Bone marrow (tissue), 2 donors: ENCODE results near the gene PRC1.
"Not testable (repeated sequence)": the region's sequence is repeated elsewhere in the genome, so short reads cannot be mapped to it uniquely, and the experiment has no call there.

Source experiments
- DNase-seq, 2 donors: peaks; one replicate each; lab custom pipeline; 2025; lab: John Stamatoyannopoulos, UW

The PRC1 gene, protein sequence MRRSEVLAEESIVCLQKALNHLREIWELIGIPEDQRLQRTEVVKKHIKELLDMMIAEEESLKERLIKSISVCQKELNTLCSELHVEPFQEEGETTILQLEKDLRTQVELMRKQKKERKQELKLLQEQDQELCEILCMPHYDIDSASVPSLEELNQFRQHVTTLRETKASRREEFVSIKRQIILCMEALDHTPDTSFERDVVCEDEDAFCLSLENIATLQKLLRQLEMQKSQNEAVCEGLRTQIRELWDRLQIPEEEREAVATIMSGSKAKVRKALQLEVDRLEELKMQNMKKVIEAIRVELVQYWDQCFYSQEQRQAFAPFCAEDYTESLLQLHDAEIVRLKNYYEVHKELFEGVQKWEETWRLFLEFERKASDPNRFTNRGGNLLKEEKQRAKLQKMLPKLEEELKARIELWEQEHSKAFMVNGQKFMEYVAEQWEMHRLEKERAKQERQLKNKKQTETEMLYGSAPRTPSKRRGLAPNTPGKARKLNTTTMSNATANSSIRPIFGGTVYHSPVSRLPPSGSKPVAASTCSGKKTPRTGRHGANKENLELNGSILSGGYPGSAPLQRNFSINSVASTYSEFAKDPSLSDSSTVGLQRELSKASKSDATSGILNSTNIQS

GRCh38 chr15:90994417-90995311, at the start of gene PRC1:
TSS of gene PRC1 (minus strand) at chr15:90994535. CDS start at chr15:90994417, 118 bp downstream.
- peak; percentile 90 to 93 for DNase-seq

- no peak for DNase-seq
Observed at GRCh38 chr15:91043202-91043874, 49.0 kb upstream of the PRC1 start.

DNA sequence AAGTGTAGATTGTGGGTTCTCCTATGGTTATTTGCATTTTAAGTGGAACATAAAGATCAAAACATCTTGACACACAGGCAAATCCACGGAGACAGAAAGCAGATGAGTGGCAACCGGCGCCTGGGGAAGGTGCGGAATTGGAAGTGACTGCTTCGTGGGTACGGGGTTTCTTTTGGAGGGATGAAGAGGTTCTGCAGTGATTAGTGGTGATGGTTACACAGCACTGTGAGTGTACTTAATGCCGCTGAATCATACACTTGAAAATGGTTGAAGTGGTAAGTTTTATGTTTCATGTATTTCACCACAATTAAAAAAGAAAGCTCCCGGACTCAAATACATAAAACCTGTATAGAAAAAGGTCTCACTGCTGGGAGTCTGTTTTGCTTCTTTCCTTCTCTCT, 46.5 kb upstream of the PRC1 start:
- DNase-seq = no peak

DNA sequence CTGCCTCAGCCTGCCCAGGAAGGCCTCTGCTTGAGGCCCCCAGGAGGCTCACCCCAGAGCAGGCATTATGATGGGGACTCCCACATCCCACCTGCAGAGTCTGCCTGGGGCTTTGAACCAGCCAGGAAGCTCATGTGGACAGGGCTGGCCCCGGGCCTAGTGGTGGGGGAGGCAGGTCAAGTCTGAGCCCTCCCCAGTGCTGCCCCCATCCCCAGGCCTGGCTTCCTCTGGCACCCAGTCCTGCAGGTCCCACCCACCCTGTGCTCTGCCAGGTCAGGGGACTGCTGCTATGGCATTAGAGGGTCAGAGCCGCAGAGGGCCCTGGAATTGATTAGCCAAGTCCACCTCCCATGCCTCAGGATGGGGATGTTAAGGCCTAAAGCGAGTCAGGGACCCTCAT, 45.7 kb upstream of the PRC1 start:
- no peak for DNase-seq

- DNase-seq = no peak
Observed at GRCh38 chr15:91032919-91033803, 38.8 kb upstream of the PRC1 start.

DNA sequence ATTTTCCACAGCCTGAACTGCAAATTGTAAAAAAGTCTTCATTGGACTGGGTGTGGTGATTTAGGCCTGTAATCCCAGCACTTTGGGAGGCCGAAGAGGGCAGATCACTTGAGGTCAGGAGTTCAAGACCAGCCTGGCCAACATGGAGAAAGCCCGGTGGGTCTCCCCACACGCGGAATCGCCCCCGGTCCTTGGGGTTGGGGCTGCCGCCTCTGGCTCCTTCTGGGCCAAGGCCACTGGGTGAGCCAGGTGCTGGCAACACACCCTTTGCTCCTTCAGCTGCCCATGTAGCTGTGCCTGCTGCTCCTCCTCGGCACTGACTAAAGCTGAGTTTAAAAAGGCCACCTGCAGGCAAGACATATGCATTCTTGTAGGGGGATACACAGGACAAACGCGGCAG, 37.5 kb upstream of the PRC1 start:
- DNase-seq = no peak

- no peak for DNase-seq
Observed at GRCh38 chr15:91027677-91028076, 33.3 kb upstream of the PRC1 start.

- DNase-seq = no peak
Observed at GRCh38 chr15:91023720-91024119, 29.4 kb upstream of the PRC1 start.

DNA sequence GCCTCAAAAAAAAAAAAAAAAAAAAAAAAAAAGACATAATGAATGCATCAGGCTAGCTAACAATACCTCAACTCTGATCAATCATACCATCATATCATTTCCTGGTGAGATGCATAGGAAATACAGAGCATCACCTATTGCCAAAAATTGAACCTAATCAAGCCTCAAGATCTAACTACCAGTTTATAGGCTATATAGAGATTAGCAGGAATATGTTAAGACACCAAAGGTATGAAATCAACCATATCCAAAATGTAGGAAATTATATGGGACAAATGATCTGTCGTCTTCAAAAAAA, 28.4 kb upstream of the PRC1 start:
- DNase-seq = no peak

DNA sequence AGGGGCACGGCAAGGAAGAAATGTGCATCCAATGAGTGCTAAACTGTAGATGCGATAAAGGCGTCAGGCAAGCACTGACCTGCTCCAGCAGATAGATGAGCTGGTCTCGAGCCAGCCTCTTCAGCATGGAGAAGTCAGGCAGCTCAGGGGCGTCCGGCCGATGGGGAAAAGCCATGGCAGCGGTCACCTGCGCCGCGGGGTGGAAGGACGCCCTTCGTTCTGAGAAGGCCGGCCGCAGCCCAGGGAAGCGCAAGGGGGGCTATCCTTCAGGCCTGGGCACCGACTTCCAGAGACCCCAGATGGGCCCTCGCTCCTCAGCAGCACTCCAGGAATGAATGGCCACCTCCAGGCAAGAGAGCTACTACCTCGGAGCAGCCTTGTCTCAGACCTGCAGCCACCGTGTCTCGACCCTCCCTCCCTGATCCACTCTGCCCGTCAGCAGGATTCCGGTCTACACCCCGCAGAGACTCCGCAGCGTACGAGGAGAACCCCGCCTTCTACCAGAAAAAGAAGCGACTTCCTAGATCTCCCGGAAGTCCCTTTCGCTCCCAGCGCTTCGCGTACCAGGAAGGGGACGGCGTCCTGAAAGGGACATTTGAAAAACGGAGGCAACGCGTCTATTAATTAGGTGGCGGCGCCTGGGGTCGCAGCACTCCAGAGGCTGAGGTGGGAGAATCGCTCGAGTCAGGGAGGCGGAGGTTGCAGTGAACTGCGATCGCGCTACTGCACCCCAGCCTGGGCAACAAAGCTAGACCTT, 27.9 kb upstream of the PRC1 start, which contains the start of gene VPS33B:
Gene VPS33B, minus strand, starts transcription at position 520 of the 757 bp plus-strand sequence. Its CDS starts 345 bp downstream, at position 175.
- peak; percentile 41 to 85 for DNase-seq

- DNase-seq = no peak
Observed at GRCh38 chr15:91021516-91022074, 27.3 kb upstream of the PRC1 start.

- no peak for DNase-seq
Observed at GRCh38 chr15:91018158-91018557, 23.8 kb upstream of the PRC1 start.

- DNase-seq = no peak
Observed at GRCh38 chr15:91017716-91018115, 23.4 kb upstream of the PRC1 start.

DNA sequence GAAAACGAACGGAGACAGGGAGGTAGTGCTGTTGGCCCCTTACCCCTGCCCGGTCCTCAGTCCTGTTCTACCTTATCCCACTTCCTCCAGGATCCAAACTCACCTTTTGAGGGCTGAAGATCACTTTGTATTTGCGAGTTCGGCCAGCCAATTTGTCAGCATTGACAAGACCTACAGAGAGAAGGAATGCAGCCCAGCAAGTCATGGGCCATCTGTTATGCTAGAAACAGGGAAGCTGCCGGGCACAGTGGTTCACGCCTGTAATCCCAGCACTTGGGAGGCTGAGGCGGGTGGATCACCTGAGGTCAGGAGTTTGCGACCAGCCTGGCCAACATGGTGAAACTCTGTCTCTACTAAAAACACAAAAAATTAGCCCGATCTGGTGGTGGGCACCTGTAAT, 19.4 kb upstream of the PRC1 start:
- not testable (repeated sequence) for DNase-seq

- no peak for DNase-seq
Observed at GRCh38 chr15:91007266-91007665, 12.9 kb upstream of the PRC1 start.

DNA sequence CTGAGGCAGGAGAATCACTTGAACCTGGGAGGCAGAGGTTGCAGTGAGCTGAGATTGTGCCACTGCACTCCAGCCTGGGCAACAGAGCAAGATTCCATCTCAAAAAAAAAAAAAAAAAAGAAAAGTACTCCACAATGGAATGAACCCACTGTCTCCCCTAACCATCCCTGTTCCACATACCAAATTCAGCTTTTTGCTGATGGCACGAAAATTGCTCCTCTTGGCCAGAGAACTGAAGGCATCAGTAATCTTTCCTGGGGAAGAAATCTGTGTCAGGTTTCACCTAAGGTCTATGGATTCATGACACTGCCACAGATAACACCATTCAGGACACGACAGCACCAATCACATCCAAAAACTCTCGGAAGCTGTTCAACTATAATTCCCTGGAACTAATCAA, 6.9 kb upstream of the PRC1 start:
- no peak for DNase-seq

GRCh38 chr15:90998737-90999136, 4.4 kb upstream of the PRC1 start:
- DNase-seq = no peak

DNA sequence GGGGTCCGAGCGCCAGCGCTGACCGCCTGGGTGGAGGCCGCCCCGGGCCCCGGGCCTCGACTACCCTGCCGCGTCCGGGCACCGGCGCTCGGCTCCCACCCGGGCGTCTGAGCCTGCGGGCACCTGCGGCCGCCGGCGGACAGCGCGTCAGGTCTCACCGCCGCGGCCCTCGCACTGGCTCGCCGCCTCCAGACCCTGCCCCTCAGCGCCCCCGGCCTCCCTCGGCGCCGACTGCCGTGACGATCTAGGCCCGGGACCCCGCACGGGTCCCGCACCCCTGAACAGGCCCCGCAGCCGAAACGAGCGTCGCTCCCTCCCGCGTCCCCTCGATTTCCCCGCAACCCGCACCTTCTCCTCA, 297 bp downstream of the PRC1 start:
- no peak for DNase-seq

GRCh38 chr15:90991587-90992285, 2.6 kb downstream of the PRC1 start:
- DNase-seq = no peak
